ENCODE results near the gene ABCC3.

DNA sequence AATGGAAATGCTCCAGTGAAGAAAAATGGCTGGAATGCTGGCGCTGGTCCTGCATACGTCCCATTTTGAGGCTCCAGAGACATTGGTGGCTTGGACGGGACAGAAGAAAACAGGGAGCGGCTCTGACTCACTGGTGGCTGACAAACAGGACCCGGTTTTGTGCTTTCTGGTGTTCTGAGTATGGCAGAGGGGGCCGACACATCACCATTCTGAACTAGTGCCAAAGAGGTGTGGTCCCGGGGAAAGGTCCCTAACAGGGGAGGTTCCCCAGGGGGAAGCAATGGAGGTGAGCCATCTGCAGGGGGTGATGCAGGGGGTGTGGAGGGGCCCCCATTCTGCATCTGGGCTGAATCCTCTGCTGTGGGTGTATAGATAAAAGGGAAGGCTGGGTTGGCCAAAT lies 64.7 kb downstream of the ABCC3 start:
- TF ChIP-seq, protein P1, sequence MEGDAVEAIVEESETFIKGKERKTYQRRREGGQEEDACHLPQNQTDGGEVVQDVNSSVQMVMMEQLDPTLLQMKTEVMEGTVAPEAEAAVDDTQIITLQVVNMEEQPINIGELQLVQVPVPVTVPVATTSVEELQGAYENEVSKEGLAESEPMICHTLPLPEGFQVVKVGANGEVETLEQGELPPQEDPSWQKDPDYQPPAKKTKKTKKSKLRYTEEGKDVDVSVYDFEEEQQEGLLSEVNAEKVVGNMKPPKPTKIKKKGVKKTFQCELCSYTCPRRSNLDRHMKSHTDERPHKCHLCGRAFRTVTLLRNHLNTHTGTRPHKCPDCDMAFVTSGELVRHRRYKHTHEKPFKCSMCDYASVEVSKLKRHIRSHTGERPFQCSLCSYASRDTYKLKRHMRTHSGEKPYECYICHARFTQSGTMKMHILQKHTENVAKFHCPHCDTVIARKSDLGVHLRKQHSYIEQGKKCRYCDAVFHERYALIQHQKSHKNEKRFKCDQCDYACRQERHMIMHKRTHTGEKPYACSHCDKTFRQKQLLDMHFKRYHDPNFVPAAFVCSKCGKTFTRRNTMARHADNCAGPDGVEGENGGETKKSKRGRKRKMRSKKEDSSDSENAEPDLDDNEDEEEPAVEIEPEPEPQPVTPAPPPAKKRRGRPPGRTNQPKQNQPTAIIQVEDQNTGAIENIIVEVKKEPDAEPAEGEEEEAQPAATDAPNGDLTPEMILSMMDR (conservative IDR thresholded peaks at IDR 0.05 in 1 of 2, IDR thresholded peaks at IDR 0.05 in 1 of 2; ENCODE audit: low read depth in 1 of 2, low read length in 2 of 2) = no peak
- no peak for TF ChIP-seq EZH2 (IDR thresholded peaks at IDR 0.05; ENCODE audit: low read length, missing control alignments)
